ENCODE measurements around the gene SV2A.
"Not testable (repeated sequence)": the region's sequence is repeated elsewhere in the genome, so short reads cannot be mapped to it uniquely, and the experiment has no call there.

Gene SV2A

DNA sequence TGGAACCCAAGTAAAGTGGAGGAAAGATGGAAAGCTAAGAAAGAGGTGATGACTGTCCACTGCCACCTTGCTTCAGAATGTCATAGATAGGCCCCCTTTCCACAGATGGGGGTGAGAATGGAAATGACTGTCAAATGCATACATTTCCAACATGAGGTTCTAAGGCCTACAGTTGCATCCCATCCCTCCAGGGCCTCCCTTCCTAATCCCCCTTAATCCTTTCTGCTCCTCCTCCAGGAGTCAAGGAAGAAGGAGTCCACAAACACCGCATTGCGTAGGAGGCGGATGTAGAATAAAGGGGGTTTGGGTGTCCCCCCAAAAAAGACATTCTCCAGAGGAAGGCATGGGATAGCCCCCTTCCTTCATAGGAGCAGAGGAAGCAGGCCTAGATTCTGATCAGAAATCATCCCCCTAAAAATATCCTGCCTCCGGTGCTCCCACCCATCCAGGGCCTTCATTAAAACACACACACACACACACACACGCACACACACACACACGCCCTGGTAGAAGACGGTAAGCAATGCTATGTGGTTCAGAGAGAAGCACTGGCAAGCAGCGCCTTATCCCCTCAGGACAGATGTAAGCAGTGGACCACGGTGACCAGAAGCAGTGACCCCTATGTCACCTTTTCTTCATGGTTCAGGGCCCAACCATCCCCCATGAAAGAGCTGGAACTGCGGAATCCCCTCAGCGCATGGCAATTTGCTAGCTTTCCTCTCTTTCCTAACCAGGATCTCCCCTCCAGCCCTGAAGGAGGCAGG, 2.0 kb downstream of the SV2A start:
- Histone ChIP-seq H3K4me3 (ENCODE audit: extremely low read depth, insufficient read depth, low read length, poor library complexity, severe bottlenecking) (peak overlapping the region; percentile 76), H3K9me3 (ENCODE audit: control insufficient read depth, low read length) (no peaks in the 10 kb centered on the region), H3K4me1 (ENCODE audit: control insufficient read depth, insufficient read depth, low read length, poor library complexity, severe bottlenecking) (peaks cover 19% of the 10 kb centered on the region), H3K27ac (ENCODE audit: low read depth, low read length, severe bottlenecking) (peak overlapping the region; percentile 75), H3K36me3 (ENCODE audit: control insufficient read depth, insufficient read depth, low read length) (peaks cover 33% of the 10 kb centered on the region)
- 78 to 79% methylated on average over 3 to 8 of the region's 11 CpGs for WGBS, 2 experiments (ENCODE audit: insufficient coverage in 2 of 2)

DNA sequence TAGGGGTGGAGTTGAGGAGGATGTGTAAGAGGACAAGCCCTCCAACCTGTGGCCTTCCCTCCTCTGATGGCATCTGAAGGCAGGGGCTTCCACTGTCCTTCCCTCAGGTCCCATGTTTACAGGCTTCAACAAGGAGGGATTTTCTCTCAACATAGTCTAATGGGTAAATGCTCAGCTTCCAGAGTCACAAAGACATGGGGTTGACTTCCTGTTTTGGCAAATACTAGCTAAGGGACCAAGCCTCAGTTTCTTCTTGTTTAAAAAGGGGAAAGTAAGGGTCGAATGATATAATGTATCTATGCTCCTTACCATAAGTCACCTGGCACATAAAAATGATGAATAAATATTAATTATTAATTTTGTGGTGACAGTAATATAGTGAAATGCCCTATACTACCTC, 3.1 kb downstream of the SV2A start:
- Histone ChIP-seq H3K27ac (ENCODE audit: low read depth, low read length, severe bottlenecking) (no peak overlapping the region), H3K4me3 (ENCODE audit: extremely low read depth, insufficient read depth, low read length, poor library complexity, severe bottlenecking) (no peak overlapping the region), H3K36me3 (ENCODE audit: control insufficient read depth, insufficient read depth, low read length) (peaks cover 39% of the 10 kb centered on the region), H3K4me1 (ENCODE audit: control insufficient read depth, insufficient read depth, low read length, poor library complexity, severe bottlenecking) (peaks cover 19% of the 10 kb centered on the region), H3K9me3 (ENCODE audit: control insufficient read depth, low read length) (no peaks in the 10 kb centered on the region)
- WGBS, 2 experiments (ENCODE audit: insufficient coverage in 2 of 2), result no CpG with 5 or more reads among the region's 1 CpG

GRCh38 chr1:149906570-149907075, 11.0 kb downstream of the SV2A start:
- Histone ChIP-seq H3K4me1 (ENCODE audit: control insufficient read depth, insufficient read depth, low read length, poor library complexity, severe bottlenecking) (peaks cover 10% of the 10 kb centered on the region), H3K27ac (ENCODE audit: low read depth, low read length, severe bottlenecking) (peak overlapping the region; percentile 73), H3K9me3 (ENCODE audit: control insufficient read depth, low read length) (no peaks in the 10 kb centered on the region), H3K36me3 (ENCODE audit: control insufficient read depth, insufficient read depth, low read length) (peaks cover 60% of the 10 kb centered on the region), H3K4me3 (ENCODE audit: extremely low read depth, insufficient read depth, low read length, poor library complexity, severe bottlenecking) (no peak overlapping the region)
- WGBS, 2 experiments (ENCODE audit: insufficient coverage in 2 of 2), result 89 to 92% methylated on average over 8 to 9 of the region's 10 CpGs

DNA sequence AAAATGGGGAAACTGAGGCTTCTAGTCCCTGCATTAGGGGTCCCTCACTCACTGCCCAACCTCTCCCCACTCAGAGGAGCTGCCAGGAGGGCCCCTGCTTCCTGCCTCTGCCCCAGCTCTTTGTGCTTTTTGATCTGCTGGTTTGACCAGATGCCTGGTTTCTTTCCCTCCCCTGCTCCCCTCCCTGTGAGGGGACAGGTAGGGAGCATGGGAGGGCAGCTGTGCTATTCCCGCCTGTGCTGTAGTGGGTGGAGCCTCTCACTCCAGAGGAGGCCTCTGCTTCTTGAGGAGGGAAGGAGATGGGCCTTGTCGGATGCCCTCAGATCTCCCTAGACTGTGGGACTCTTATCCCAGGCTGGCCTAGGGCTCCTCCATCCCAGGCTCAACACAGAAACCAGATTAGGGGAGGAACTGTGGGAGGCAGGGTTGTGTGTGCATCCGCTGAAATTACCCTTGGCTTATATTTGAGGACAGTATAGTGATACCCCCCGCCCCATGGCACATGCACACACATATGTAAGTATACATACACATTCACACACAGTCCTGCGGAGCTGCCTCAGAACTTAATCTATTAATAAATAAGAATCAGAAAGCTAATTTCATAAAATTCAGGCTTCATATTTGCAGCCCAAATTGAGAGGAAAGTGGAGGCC, 13.7 kb downstream of the SV2A start:
- no CpG with 5 or more reads among the region's 5 CpGs for WGBS, 2 experiments (ENCODE audit: insufficient coverage in 2 of 2)

GRCh38 chr1:149899460-149900284, 18.0 kb downstream of the SV2A start, which contains the start of gene BOLA1:
Gene BOLA1 (plus strand): TSS chr1:149899568. CDS start chr1:149900060, 492 bp downstream.
- no peaks in the 10 kb centered on the region for H3K9me3 ChIP-seq (ENCODE audit: control insufficient read depth, low read length)
- WGBS, 2 experiments (ENCODE audit: insufficient coverage in 2 of 2), result 72 to 82% methylated on average over 63 to 64 of the region's 65 CpGs
- H3K36me3 ChIP-seq (ENCODE audit: control insufficient read depth, insufficient read depth, low read length), result peaks cover 6% of the 10 kb centered on the region
- H3K4me1 ChIP-seq (ENCODE audit: control insufficient read depth, insufficient read depth, low read length, poor library complexity, severe bottlenecking), result no peaks in the 10 kb centered on the region
- H3K27ac ChIP-seq (ENCODE audit: low read depth, low read length, severe bottlenecking), result no peak within 1 kb of the TSS
- H3K4me3 ChIP-seq (ENCODE audit: extremely low read depth, insufficient read depth, low read length, poor library complexity, severe bottlenecking), result peak within 1 kb of the TSS; percentile 24

More for the DNA sequence above, 13.7 kb downstream of the SV2A start:
- H3K9me3 ChIP-seq (ENCODE audit: control insufficient read depth, low read length), result no peaks in the 10 kb centered on the region
- H3K27ac ChIP-seq (ENCODE audit: low read depth, low read length, severe bottlenecking), result no peak overlapping the region
- peaks cover 10% of the 10 kb centered on the region for H3K4me1 ChIP-seq (ENCODE audit: control insufficient read depth, insufficient read depth, low read length, poor library complexity, severe bottlenecking)
- H3K36me3 ChIP-seq (ENCODE audit: control insufficient read depth, insufficient read depth, low read length), result peaks cover 39% of the 10 kb centered on the region
- H3K4me3 ChIP-seq (ENCODE audit: extremely low read depth, insufficient read depth, low read length, poor library complexity, severe bottlenecking), result no peak overlapping the region

DNA sequence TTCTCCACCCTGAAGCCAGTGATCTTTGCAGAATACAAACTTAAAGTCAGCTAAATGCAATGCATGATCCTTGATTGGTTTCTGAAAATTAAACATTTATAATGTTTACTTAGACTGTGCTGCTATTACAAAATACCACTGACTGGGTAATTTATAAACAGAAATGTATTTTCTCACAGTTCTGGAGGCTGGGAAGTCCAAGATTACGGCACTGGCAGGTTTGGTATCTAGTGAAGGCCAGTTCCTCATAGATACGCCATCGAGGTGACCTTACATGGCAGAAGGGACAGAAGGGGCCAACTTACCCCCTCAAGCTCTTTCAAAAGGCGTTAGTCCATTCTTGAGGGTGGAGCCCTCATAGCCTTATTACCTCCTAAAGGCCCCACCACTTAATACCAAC, 21.1 kb downstream of the SV2A start:
- Histone ChIP-seq H3K9me3 (ENCODE audit: control insufficient read depth, low read length) (no peaks in the 10 kb centered on the region), H3K27ac (ENCODE audit: low read depth, low read length, severe bottlenecking) (no peak overlapping the region), H3K4me3 (ENCODE audit: extremely low read depth, insufficient read depth, low read length, poor library complexity, severe bottlenecking) (no peak overlapping the region), H3K36me3 (ENCODE audit: control insufficient read depth, insufficient read depth, low read length) (no peaks in the 10 kb centered on the region), H3K4me1 (ENCODE audit: control insufficient read depth, insufficient read depth, low read length, poor library complexity, severe bottlenecking) (no peaks in the 10 kb centered on the region)
- WGBS, 2 experiments (ENCODE audit: insufficient coverage in 2 of 2), result 88 to 100% methylated on average over 3 of the region's 4 CpGs

DNA sequence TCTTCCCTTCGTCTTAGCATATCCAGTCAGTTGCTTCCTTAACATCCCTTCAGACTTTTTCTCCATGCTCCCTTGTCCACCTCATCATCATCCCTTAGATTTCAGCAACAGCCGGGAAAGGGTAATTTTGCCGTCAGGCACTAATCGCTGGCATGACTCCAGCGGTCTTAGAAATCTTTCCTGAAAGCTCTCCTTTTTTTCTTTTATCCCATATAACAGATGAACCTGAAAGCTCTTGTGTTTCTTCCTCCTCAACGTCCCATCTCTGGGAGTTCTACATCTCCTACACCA, 28.7 kb downstream of the SV2A start:
- 50 to 52% methylated on average over 5 of the region's 6 CpGs for WGBS, 2 experiments (ENCODE audit: insufficient coverage in 2 of 2)
- H3K4me3 ChIP-seq (ENCODE audit: extremely low read depth, insufficient read depth, low read length, poor library complexity, severe bottlenecking), result peak overlapping the region; percentile 60
- no peaks in the 10 kb centered on the region for H3K4me1 ChIP-seq (ENCODE audit: control insufficient read depth, insufficient read depth, low read length, poor library complexity, severe bottlenecking)

DNA sequence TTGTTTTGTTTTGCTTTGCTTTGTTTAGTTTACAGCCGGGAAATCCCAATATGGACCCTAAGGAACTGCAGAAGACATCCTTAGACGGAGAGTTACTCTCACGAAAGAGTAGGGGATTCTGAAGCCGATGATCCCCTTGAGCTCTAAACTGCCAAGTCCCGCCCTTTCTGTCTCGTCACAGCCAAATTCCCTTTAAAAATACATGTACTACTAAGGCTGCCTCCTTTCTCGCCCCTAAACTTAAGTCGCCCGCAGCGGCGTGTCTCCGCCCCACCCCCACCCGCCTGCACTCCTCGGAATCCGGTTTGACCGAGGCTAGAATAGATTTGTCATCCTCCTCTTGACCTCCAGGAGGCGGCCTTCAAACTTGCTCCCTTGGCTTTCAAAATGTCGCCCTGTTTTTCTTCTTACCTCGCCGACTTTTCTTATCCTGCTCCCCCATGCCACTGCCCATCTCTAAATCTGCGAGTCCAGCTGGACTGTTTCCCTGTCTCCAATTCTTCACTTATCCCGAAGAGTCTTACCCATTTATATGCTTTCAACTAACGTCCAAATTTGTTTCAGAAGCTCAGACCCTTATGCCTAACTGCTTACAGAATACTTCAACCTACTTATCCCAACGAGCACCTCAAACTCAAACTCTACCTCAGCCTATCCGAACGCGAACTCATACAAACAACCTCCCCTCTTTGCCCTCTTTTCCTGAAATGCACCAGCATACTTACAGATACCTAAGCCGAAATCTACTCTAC, 29.2 kb downstream of the SV2A start:
- peak overlapping the region; percentile 100 for H3K27ac ChIP-seq (ENCODE audit: low read depth, low read length, severe bottlenecking)
- H3K4me3 ChIP-seq (ENCODE audit: extremely low read depth, insufficient read depth, low read length, poor library complexity, severe bottlenecking), result peak overlapping the region; percentile 60
- no peaks in the 10 kb centered on the region for H3K9me3 ChIP-seq (ENCODE audit: control insufficient read depth, low read length)
- H3K36me3 ChIP-seq (ENCODE audit: control insufficient read depth, insufficient read depth, low read length), result no peaks in the 10 kb centered on the region
- WGBS, 2 experiments (ENCODE audit: insufficient coverage in 2 of 2), result 3 to 4% methylated on average over 25 to 26 of the region's 28 CpGs
- no peaks in the 10 kb centered on the region for H3K4me1 ChIP-seq (ENCODE audit: control insufficient read depth, insufficient read depth, low read length, poor library complexity, severe bottlenecking)

More for the DNA sequence above, 28.7 kb downstream of the SV2A start:
- no peaks in the 10 kb centered on the region for H3K36me3 ChIP-seq (ENCODE audit: control insufficient read depth, insufficient read depth, low read length)
- H3K27ac ChIP-seq (ENCODE audit: low read depth, low read length, severe bottlenecking), result peak overlapping the region; percentile 100
- H3K9me3 ChIP-seq (ENCODE audit: control insufficient read depth, low read length), result no peaks in the 10 kb centered on the region

- H3K9me3 ChIP-seq (ENCODE audit: control insufficient read depth, low read length), result no peaks in the 10 kb centered on the region
- peak overlapping the region; percentile 60 for H3K4me3 ChIP-seq (ENCODE audit: extremely low read depth, insufficient read depth, low read length, poor library complexity, severe bottlenecking)
These were observed 30.0 kb downstream of the SV2A start for GRCh38 chr1:149887456-149888246.

DNA sequence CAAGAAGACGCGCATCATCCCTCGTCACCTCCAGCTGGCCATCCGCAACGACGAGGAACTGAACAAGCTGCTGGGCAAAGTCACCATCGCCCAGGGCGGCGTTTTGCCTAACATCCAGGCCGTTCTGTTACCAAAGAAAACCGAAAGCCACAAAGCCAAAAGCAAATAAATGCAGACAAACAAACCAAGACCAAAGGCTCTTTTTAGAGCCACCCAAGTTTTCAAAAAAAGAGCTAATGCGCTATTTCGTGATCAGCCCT, 30.5 kb downstream of the SV2A start:
- H3K27ac ChIP-seq (ENCODE audit: low read depth, low read length, severe bottlenecking), result peak overlapping the region; percentile 100
- 0% methylated on average over 1 to 4 of the region's 13 CpGs for WGBS, 2 experiments (ENCODE audit: insufficient coverage in 2 of 2)
- H3K36me3 ChIP-seq (ENCODE audit: control insufficient read depth, insufficient read depth, low read length); H3K4me1 ChIP-seq (ENCODE audit: control insufficient read depth, insufficient read depth, low read length, poor library complexity, severe bottlenecking); H3K9me3 ChIP-seq (ENCODE audit: control insufficient read depth, low read length): not testable (repeated sequence)
- peak overlapping the region; percentile 60 for H3K4me3 ChIP-seq (ENCODE audit: extremely low read depth, insufficient read depth, low read length, poor library complexity, severe bottlenecking)

More at GRCh38 chr1:149887456-149888246, 30.0 kb downstream of the SV2A start:
- no peaks in the 10 kb centered on the region for H3K36me3 ChIP-seq (ENCODE audit: control insufficient read depth, insufficient read depth, low read length)
- 0% methylated on average over 46 of the region's 46 CpGs for WGBS, 2 experiments (ENCODE audit: insufficient coverage in 2 of 2)
- H3K27ac ChIP-seq (ENCODE audit: low read depth, low read length, severe bottlenecking), result peak overlapping the region; percentile 100
- no peaks in the 10 kb centered on the region for H3K4me1 ChIP-seq (ENCODE audit: control insufficient read depth, insufficient read depth, low read length, poor library complexity, severe bottlenecking)

Measured in mesodermal cell (in vitro differentiated cells).